GM23248 (cell line): ENCODE measurements around the gene GARRE1. TPM values are rescaled to one million over a fixed set of nuclear protein-coding genes. Genes with fewer than 3 reads are reported as not detected.
"Not testable (repeated sequence)": the region's sequence is repeated elsewhere in the genome, so short reads cannot be mapped to it uniquely, and the experiment has no call there.

Experiments used
- DNase-seq: peaks from one replicate; pipeline ENCODE4 v3.0.0-alpha.2; 2015
- H2AFZ ChIP-seq: fragments of 200-600 bp; sonication (generic); 2 replicates; pipeline ENCODE4 v1.6.1; 2016; ENCODE audit warnings: antibody characterized with exemption
- H3F3A ChIP-seq: fragments of 200-600 bp; sonication (generic); 2 replicates; pipeline ENCODE4 v1.6.1; 2016; ENCODE audit warnings: mild to moderate bottlenecking, antibody characterized with exemption, mixed run types; ENCODE audit not compliant: insufficient read depth
- H3K27ac ChIP-seq: fragments of 200-600 bp; sonication (generic); 2 replicates; pipeline ENCODE4 v1.5.1; 2016; ENCODE audit warnings: mild to moderate bottlenecking
- H3K27me3 ChIP-seq: fragments of 200-600 bp; sonication (generic); replicated peaks from 2 replicates; pipeline ENCODE4 v1.6.1; 2016; ENCODE audit warnings: mild to moderate bottlenecking; ENCODE audit not compliant: insufficient read depth
- H3K36me3 ChIP-seq: fragments of 200-600 bp; sonication (generic); 2 replicates; pipeline ENCODE4 v1.6.1; 2016; ENCODE audit warnings: low read depth, mild to moderate bottlenecking
- H3K4me1 ChIP-seq: fragments of 200-600 bp; sonication (generic); 2 replicates; pipeline ENCODE4 v1.6.1; 2016; ENCODE audit warnings: mild to moderate bottlenecking; ENCODE audit not compliant: insufficient read depth
- H3K4me2 ChIP-seq: fragments of 200-600 bp; sonication (generic); one replicate; pipeline ENCODE4 v1.6.1; 2016; ENCODE audit warnings: mild to moderate bottlenecking; ENCODE audit not compliant: unreplicated experiment
- H3K4me3 ChIP-seq: fragments of 200-600 bp; sonication (generic); 2 replicates; pipeline ENCODE4 v1.5.1; 2016; ENCODE audit warnings: mild to moderate bottlenecking
- H3K79me2 ChIP-seq: fragments of 200-600 bp; sonication (generic); 2 replicates; pipeline ENCODE4 v1.6.1; 2016; ENCODE audit warnings: mild to moderate bottlenecking; ENCODE audit not compliant: insufficient read depth
- H3K9ac ChIP-seq: fragments of 200-600 bp; sonication (generic); 2 replicates; pipeline ENCODE4 v1.6.1; 2016; ENCODE audit warnings: mild to moderate bottlenecking
- H3K9me2 ChIP-seq: fragments of 200-600 bp; sonication (generic); 2 replicates; pipeline ENCODE4 v1.6.1; 2016; ENCODE audit warnings: mixed run types, mild to moderate bottlenecking, moderate library complexity; ENCODE audit not compliant: insufficient read depth
- H3K9me3 ChIP-seq: fragments of 200-600 bp; sonication (generic); one replicate; pipeline ENCODE4 v1.6.1; 2017; ENCODE audit warnings: low read depth
- H4K20me1 ChIP-seq: fragments of 200-600 bp; sonication (generic); 2 replicates; pipeline ENCODE4 v1.6.0; 2016; ENCODE audit not compliant: insufficient read depth
- EZH2 ChIP-seq: fragments of 200-600 bp; sonication (generic); IDR thresholded peaks from 2 replicates; pipeline ENCODE4 v1.6.1; 2018; ENCODE audit warnings: antibody characterized with exemption, mild to moderate bottlenecking; ENCODE audit not compliant: insufficient read depth, poor library complexity, severe bottlenecking
- EZH2phosphoT487 ChIP-seq: fragments of 200-600 bp; sonication (generic); IDR thresholded peaks from 2 replicates; pipeline ENCODE4 v1.6.1; 2018; ENCODE audit warnings: antibody characterized with exemption, moderate library complexity, mild to moderate bottlenecking, low read depth; ENCODE audit not compliant: insufficient read depth
- WGBS, 2 experiments: methylation state at CpG; one replicate each; pipeline ENCODE4 v1.1.6; 2015 to 2017; ENCODE audit warnings: low lambda C conversion rate in 2 of 2, low coverage in 1 of 2; ENCODE audit errors: missing lambda C conversion rate in 2 of 2; 5-methylcytosine and 5-hydroxymethylcytosine counted together
- in situ Hi-C: fragments of 300-500 bp; cut with MboI; formaldehyde crosslinking; loops from 2 replicates; pipeline ENCODE4 v1.15.0; 2020
- polyA plus RNA-seq: library from polyadenylated mRNA; unstranded; fragments of >200 nt; fragmentation: Nextera tagmentation; extraction: Ambion mirVana; gene quantifications from 2 replicates; pipeline ENCODE4 v1.2.1, GENCODE V29; 2016
- total RNA-seq: library from RNA; depleted of rRNA; stranded (reverse); fragments of >200 nt; shearing (Covaris generic); gene quantifications from 2 replicates; pipeline ENCODE4 v1.2.3, GENCODE V29; 2014

GARRE1 gene
- total and polyA plus RNA-seq, 2 experiments from 2014 or later = 12.1 to 19.0 TPM

- H3K79me2 ChIP-seq = no peaks in the 10 kb centered on the region
- no peak overlapping the region for H3K9ac ChIP-seq
- H4K20me1 ChIP-seq = no peaks in the 10 kb centered on the region
- no peak overlapping the region for H2AFZ ChIP-seq
- H3K4me3 ChIP-seq = no peak overlapping the region
- H3K9me2 ChIP-seq = no peaks in the 10 kb centered on the region
- no peaks in the 10 kb centered on the region for H3K27me3 ChIP-seq
- 73 to 79% methylated on average over 4 of the region's 4 CpGs for WGBS, 2 experiments
- no peak for DNase-seq
- TF ChIP-seq EZH2phosphoT487 = no peak
- TF ChIP-seq EZH2 = no peak
- no peaks in the 10 kb centered on the region for H3K36me3 ChIP-seq
- no peaks in the 10 kb centered on the region for H3K9me3 ChIP-seq
- in situ Hi-C loops = no loop called here
- H3K4me1 ChIP-seq = peaks cover 9% of the 10 kb centered on the region
- H3K27ac ChIP-seq = no peak overlapping the region
- no peaks in the 10 kb centered on the region for H3F3A ChIP-seq
- no peak overlapping the region for H3K4me2 ChIP-seq
Measured at GRCh38 chr19:34246340-34246739, 8.0 kb upstream of the GARRE1 start.

GRCh38 chr19:34248941-34249340 lies 5.4 kb upstream of the GARRE1 start:
- in situ Hi-C loops = no loop called here
- Histone ChIP-seq H3K27ac (no peak overlapping the region), H3K9me3 (no peaks in the 10 kb centered on the region), H3K79me2 (peaks cover under 1% of the 10 kb centered on the region; the same call in 1 of the 2 replicates), H3K4me1 (peaks cover 3% of the 10 kb centered on the region), H3K27me3 (no peaks in the 10 kb centered on the region), H3K9me2 (no peaks in the 10 kb centered on the region), H3K4me3 (no peak overlapping the region), H3K4me2 (no peak overlapping the region), H4K20me1 (no peaks in the 10 kb centered on the region), H2AFZ (no peak overlapping the region), H3F3A (no peaks in the 10 kb centered on the region), H3K9ac (no peak overlapping the region), H3K36me3 (no peaks in the 10 kb centered on the region)
- TF ChIP-seq EZH2phosphoT487 = no peak
- TF ChIP-seq EZH2 = no peak
- WGBS, 2 experiments = 84 to 89% methylated on average over 4 of the region's 4 CpGs
- no peak for DNase-seq

GRCh38 chr19:34253167-34253566 lies 1.2 kb upstream of the GARRE1 start:
- H3K27me3 ChIP-seq, DNase-seq, in situ Hi-C loops, H3K4me2 ChIP-seq, H3K9me3 ChIP-seq, H3K27ac ChIP-seq, H4K20me1 ChIP-seq, H3K9me2 ChIP-seq, H3K4me3 ChIP-seq, H3K36me3 ChIP-seq, H3K9ac ChIP-seq, H2AFZ ChIP-seq: not testable (repeated sequence)
- WGBS, 2 experiments = 92 to 96% methylated on average over 14 of the region's 14 CpGs
- 0 out of 2 replicates have a peak, but pooled peaks cover 14% of the 10 kb centered on the region for H3F3A ChIP-seq
- H3K79me2 ChIP-seq = peaks cover 38% of the 10 kb centered on the region
- H3K4me1 ChIP-seq = peaks cover 21% of the 10 kb centered on the region

- H3K9me3 ChIP-seq, DNase-seq, H3K9me2 ChIP-seq, in situ Hi-C loops, H3K27me3 ChIP-seq, H3K27ac ChIP-seq, H3K36me3 ChIP-seq, H4K20me1 ChIP-seq: not testable (repeated sequence)
- Histone ChIP-seq H2AFZ (peak overlapping the region; percentile 100), H3K9ac (peak overlapping the region; percentile 98), H3K79me2 (peaks cover 43% of the 10 kb centered on the region), H3K4me2 (peak overlapping the region; percentile 89), H3K4me3 (peak overlapping the region; percentile 100), H3K4me1 (peaks cover 21% of the 10 kb centered on the region), H3F3A (0 out of 2 replicates have a peak, but pooled peaks cover 14% of the 10 kb centered on the region)
- 66 to 72% methylated on average over 15 to 17 of the region's 17 CpGs for WGBS, 2 experiments
Measured at GRCh38 chr19:34253681-34254045, 691 bp upstream of the GARRE1 start.

GRCh38 chr19:34254698-34255432 lies 511 bp downstream of the GARRE1 start:
- Histone ChIP-seq H3K36me3 (no peaks in the 10 kb centered on the region), H3K9me3 (no peaks in the 10 kb centered on the region), H3K4me2 (peak overlapping the region; percentile 90), H3K27ac (peak overlapping the region; percentile 47), H3K79me2 (peaks cover 55% of the 10 kb centered on the region), H2AFZ (peak overlapping the region; percentile 64), H3K9ac (peak overlapping the region; percentile 86), H4K20me1 (no peaks in the 10 kb centered on the region), H3K4me3 (peak overlapping the region; percentile 78), H3K27me3 (no peaks in the 10 kb centered on the region), H3F3A (peaks cover 21% of the 10 kb centered on the region; the same call in 1 of the 2 replicates), H3K9me2 (no peaks in the 10 kb centered on the region), H3K4me1 (peaks cover 30% of the 10 kb centered on the region)
- TF ChIP-seq EZH2phosphoT487 (no peak), EZH2 (no peak)
- 0 to 1% methylated on average over 27 to 37 of the region's 88 CpGs for WGBS, 2 experiments
- in situ Hi-C loops = no loop called here
- DNase-seq = peak; percentile 61
